H1 (cell line): Measurements from ENCODE around the gene CHST12. TPM values are rescaled to one million over a fixed set of nuclear protein-coding genes. Genes with fewer than 3 reads are reported as not detected.

ENCODE experiments used
- BACH1 ChIP-seq: IDR thresholded peaks from 2 replicates; pipeline ENCODE4 v1.6.1; 2012; ENCODE audit warnings: low read length, improper control_type of control experiment
- CBX8 ChIP-seq: fragments of 300-800, 300-1000 bp; sonication (generic); IDR thresholded peaks from 2 replicates; pipeline ENCODE4 v1.7.1; 2016; ENCODE audit warnings: low read depth, low read length, borderline replicate concordance
- CHD7 ChIP-seq: fragments of 300-600 bp; sonication (generic); IDR thresholded peaks from 2 replicates; pipeline ENCODE4 v1.7.1; 2012; ENCODE audit warnings: low read length, moderate library complexity, mild to moderate bottlenecking, inconsistent platforms; ENCODE audit not compliant: insufficient replicate concordance
- FOSL1 ChIP-seq: IDR thresholded peaks from 2 replicates; pipeline ENCODE4 v1.6.1; 2011; ENCODE audit warnings: mild to moderate bottlenecking, low read depth, low read length, moderate library complexity; ENCODE audit not compliant: insufficient read depth
- HDAC2 ChIP-seq, 2 experiments: fragments of 300-600 bp in 1 of 2; sonication (generic) in 1 of 2; IDR thresholded peaks; 2 replicates each; pipeline ENCODE4 v1.6.1; 2011 to 2012; ENCODE audit warnings: low read depth in 2 of 2, low read length in 2 of 2, mild to moderate bottlenecking in 2 of 2, moderate library complexity in 2 of 2, borderline replicate concordance in 1 of 2, inconsistent platforms in 1 of 2
- NRF1 ChIP-seq: IDR thresholded peaks from 2 replicates; pipeline ENCODE4 v1.6.1; 2011; ENCODE audit warnings: mild to moderate bottlenecking, low read depth, low read length, improper control_type of control experiment
- RAD21 ChIP-seq, 2 experiments: IDR thresholded peaks in 1 of 2; conservative IDR thresholded peaks in 1 of 2; 2 replicates each; pipeline ENCODE4 v1.6.1; 2011; ENCODE audit warnings: low read depth in 2 of 2, low read length in 2 of 2, improper control_type of control experiment in 1 of 2, inconsistent platforms in 1 of 2, mild to moderate bottlenecking in 1 of 2, moderate library complexity in 1 of 2
- TEAD4 ChIP-seq: IDR thresholded peaks from 2 replicates; pipeline ENCODE4 v1.6.1; 2012; ENCODE audit warnings: low read depth, low read length, inconsistent platforms, mixed read lengths
- polyA plus RNA-seq, 7 experiments: library from polyadenylated mRNA; depleted of rRNA in 3 of 7; stranded (reverse) in 5 of 7; unstranded in 2 of 7; fragments of >200 nt in 5 of 7; fragments of 200-250 nt in 2 of 7; gene quantifications; 1 replicate in 5 of 7; 2 replicates in 1 of 7; 4 replicates in 1 of 7; pipeline versions ENCODE4 v1.2.1 to v1.2.3, GENCODE V29; 2011 to 2013; ENCODE audit warnings: missing spikeins in 2 of 7, mixed read lengths in 2 of 7
- total RNA-seq: library from RNA; stranded (reverse); fragmentation: NEBNext Ultra II Directional; extraction: Animal tissue kit (Norgen Biotek cat#: 25700); gene quantifications from 2 replicates; pipeline ENCODE4 v1.2.1, GENCODE V29; 2021

CHST12 gene
- total and polyA plus RNA-seq, 2 of the 8 experiments (the other 6 are each of a cell fraction or from before 2014, with no cell fraction given), result 13.4 to 24.1 TPM

GRCh38 chr7:2432910-2433712 lies 29.7 kb downstream of the CHST12 start (continued):
- TF ChIP-seq BACH1 (no peak), NRF1 (no peak), TEAD4 (no peak), CHD7 (no peak), FOSL1 (no peak), CBX8 (no peak), RAD21 (IDR thresholded peaks at IDR 0.05 in 1 of 2, conservative IDR thresholded peaks at IDR 0.05 in 1 of 2; ENCODE audit: low read depth in 2 of 2, low read length in 2 of 2) (no peak), HDAC2 (IDR thresholded peaks at IDR 0.05; ENCODE audit: borderline replicate concordance in 1 of 2, low read depth in 2 of 2, low read length in 2 of 2) (no peak)
